Measurements from ENCODE around the gene OSBPL6.

OSBPL6 gene

GRCh38 chr2:178237488-178238153 lies 43.3 kb downstream of the OSBPL6 start:
- no peak overlapping the region for H3K9ac ChIP-seq (ENCODE audit: low read length)
- no peak overlapping the region for H3K4me3 ChIP-seq (ENCODE audit: low read length)
- H2AFZ ChIP-seq (ENCODE audit: low read length), result no peak overlapping the region
- H3K27ac ChIP-seq (ENCODE audit: low read length), result no peak overlapping the region
- no peaks in the 10 kb centered on the region for H3K9me3 ChIP-seq (replicated peaks; ENCODE audit: insufficient read depth, low read length)
- no peaks in the 10 kb centered on the region for H3K4me1 ChIP-seq (ENCODE audit: low read length)
- no peak overlapping the region for H3K4me2 ChIP-seq (ENCODE audit: low read depth, low read length)
- no peaks in the 10 kb centered on the region for H4K20me1 ChIP-seq (ENCODE audit: insufficient read depth, low read length)
- no peaks in the 10 kb centered on the region for H3K79me2 ChIP-seq (ENCODE audit: low read length)
- H3F3A ChIP-seq (ENCODE audit: insufficient read depth, low read length), result no peaks in the 10 kb centered on the region
- TF ChIP-seq CTCF (IDR thresholded peaks at IDR 0.05; ENCODE audit: low read length) (no peak), EZH2 (optimal IDR thresholded peaks at IDR 0.05; ENCODE audit: low read depth, low read length) (no peak), EZH2phosphoT487 (IDR thresholded peaks at IDR 0.05; ENCODE audit: low read length) (no peak)
- DNase-seq, result no peak
- no peaks in the 10 kb centered on the region for H3K27me3 ChIP-seq (replicated peaks; ENCODE audit: insufficient read depth, low read length)
- H3K36me3 ChIP-seq (replicated peaks; ENCODE audit: insufficient read depth, low read length), result no peaks in the 10 kb centered on the region
- H3K9me2 ChIP-seq (replicated peaks; ENCODE audit: insufficient read depth, low read length), result no peaks in the 10 kb centered on the region

- H3K36me3 ChIP-seq (replicated peaks; ENCODE audit: insufficient read depth, low read length), result no peaks in the 10 kb centered on the region
- H3K9me3 ChIP-seq (replicated peaks; ENCODE audit: insufficient read depth, low read length), result no peaks in the 10 kb centered on the region
- H3K4me1 ChIP-seq (ENCODE audit: low read length), result no peaks in the 10 kb centered on the region
- H3K79me2 ChIP-seq (ENCODE audit: low read length), result no peaks in the 10 kb centered on the region
- no peaks in the 10 kb centered on the region for H3K9me2 ChIP-seq (replicated peaks; ENCODE audit: insufficient read depth, low read length)
- H3K27me3 ChIP-seq (replicated peaks; ENCODE audit: insufficient read depth, low read length), result no peaks in the 10 kb centered on the region
- no peaks in the 10 kb centered on the region for H4K20me1 ChIP-seq (ENCODE audit: insufficient read depth, low read length)
- H3K4me2 ChIP-seq (ENCODE audit: low read depth, low read length), result no peak overlapping the region
- no peak for DNase-seq
- H2AFZ ChIP-seq (ENCODE audit: low read length), result no peak overlapping the region
- no peaks in the 10 kb centered on the region for H3F3A ChIP-seq (ENCODE audit: insufficient read depth, low read length)
- H3K9ac ChIP-seq (ENCODE audit: low read length), result no peak overlapping the region
- no peak for TF ChIP-seq CTCF (IDR thresholded peaks at IDR 0.05; ENCODE audit: low read length)
- TF ChIP-seq EZH2 (optimal IDR thresholded peaks at IDR 0.05; ENCODE audit: low read depth, low read length), result no peak
- TF ChIP-seq EZH2phosphoT487 (IDR thresholded peaks at IDR 0.05; ENCODE audit: low read length), result no peak
- H3K4me3 ChIP-seq (ENCODE audit: low read length), result no peak overlapping the region
- H3K27ac ChIP-seq (ENCODE audit: low read length), result no peak overlapping the region
Measured at GRCh38 chr2:178238154-178238521, 43.8 kb downstream of the OSBPL6 start.

- no peaks in the 10 kb centered on the region for H4K20me1 ChIP-seq (ENCODE audit: insufficient read depth, low read length)
- no peaks in the 10 kb centered on the region for H3K27me3 ChIP-seq (replicated peaks; ENCODE audit: insufficient read depth, low read length)
- no peaks in the 10 kb centered on the region for H3K9me3 ChIP-seq (replicated peaks; ENCODE audit: insufficient read depth, low read length)
- H3K9ac ChIP-seq (ENCODE audit: low read length), result no peak overlapping the region
- DNase-seq, result no peak
- no peaks in the 10 kb centered on the region for H3K9me2 ChIP-seq (replicated peaks; ENCODE audit: insufficient read depth, low read length)
- no peaks in the 10 kb centered on the region for H3F3A ChIP-seq (ENCODE audit: insufficient read depth, low read length)
- H3K4me2 ChIP-seq (ENCODE audit: low read depth, low read length), result no peak overlapping the region
- H3K36me3 ChIP-seq (replicated peaks; ENCODE audit: insufficient read depth, low read length), result no peaks in the 10 kb centered on the region
- H3K27ac ChIP-seq (ENCODE audit: low read length), result no peak overlapping the region
- H2AFZ ChIP-seq (ENCODE audit: low read length), result no peak overlapping the region
- no peak overlapping the region for H3K4me3 ChIP-seq (ENCODE audit: low read length)
- no peaks in the 10 kb centered on the region for H3K79me2 ChIP-seq (ENCODE audit: low read length)
- no peaks in the 10 kb centered on the region for H3K4me1 ChIP-seq (ENCODE audit: low read length)
- TF ChIP-seq EZH2 (optimal IDR thresholded peaks at IDR 0.05; ENCODE audit: low read depth, low read length) (no peak), EZH2phosphoT487 (IDR thresholded peaks at IDR 0.05; ENCODE audit: low read length) (no peak), CTCF (IDR thresholded peaks at IDR 0.05; ENCODE audit: low read length) (no peak)
Measured at GRCh38 chr2:178238750-178239149, 44.4 kb downstream of the OSBPL6 start.
